ENCODE measurements around the gene UBXN4. TPM values are rescaled to one million over a fixed set of nuclear protein-coding genes. Genes with fewer than 3 reads are reported as not detected.

UBXN4 gene
- total and polyA plus RNA-seq, 2 of the 13 experiments (the other 11 are each of a cell fraction or from before 2014, with no cell fraction given) = 74.2 to 104 TPM

- H3K27ac ChIP-seq (ENCODE audit: extremely low read length, insufficient read depth, low read length) = no peak overlapping the region
- WGBS (ENCODE audit: low lambda C conversion rate) = 92% methylated on average over 3 of the region's 3 CpGs
- H3K9ac ChIP-seq (ENCODE audit: insufficient read depth, low read depth, low read length) = no peak overlapping the region
- BruUV-seq (replicated peaks) = no TSS peak
- H3K4me2 ChIP-seq (ENCODE audit: low read depth, low read length) = no peak overlapping the region
- H3K36me3 ChIP-seq (replicated peaks in 1 of 2; ENCODE audit: control insufficient read depth in 1 of 2, insufficient read depth in 2 of 2, low read length in 2 of 2) = peaks cover 23 to 63% of the 10 kb centered on the region in 2 experiments
- DNase-seq (ENCODE audit: low spot score) = no peak
- in situ Hi-C loops (cut with HindIII; ENCODE audit: extremely low pct_ligation_motif_present, low pct_unique_long_range_greater_than_20kb) = no loop called here
- no peaks in the 10 kb centered on the region for H3K27me3 ChIP-seq (ENCODE audit: control insufficient read depth in 1 of 2, insufficient read depth in 2 of 2, low read length in 2 of 2)
- no peak for FAIRE-seq
- no peaks in the 10 kb centered on the region for H3K4me1 ChIP-seq (ENCODE audit: insufficient read depth, low read length)
- ChIA-PET CTCF (ENCODE audit: low intra/inter-chr PET ratio, low total read pairs) (no interaction called here), POLR2A (no interaction called here)
- TF ChIP-seq ZNF83 (CRISPR knock-in tag; IDR thresholded peaks at IDR 0.05; ENCODE audit: borderline replicate concordance) (no peak), HNRNPK (IDR thresholded peaks at IDR 0.05; ENCODE audit: low read depth, low read length, poor library complexity, severe bottlenecking) (no peak), CREB3 (CRISPR knock-in tag; IDR thresholded peaks at IDR 0.05) (no peak), ZMYM3 (CRISPR knock-in tag; IDR thresholded peaks at IDR 0.05) (no peak), ZBTB7A (CRISPR knock-in tag; IDR thresholded peaks at IDR 0.05) (no peak), AGO1 (IDR thresholded peaks at IDR 0.05; ENCODE audit: low read depth, low read length, poor library complexity, severe bottlenecking) (no peak), ZNF800 (CRISPR knock-in tag; IDR thresholded peaks at IDR 0.05) (no peak), PCBP2 (optimal IDR thresholded peaks at IDR 0.05; ENCODE audit: low read depth, low read length, poor library complexity, severe bottlenecking) (no peak), ATF1 (CRISPR knock-in tag; IDR thresholded peaks at IDR 0.05) (no peak), TRAFD1 (CRISPR knock-in tag; IDR thresholded peaks at IDR 0.05; ENCODE audit: borderline replicate concordance) (no peak), ZNF263 (CRISPR knock-in tag; IDR thresholded peaks at IDR 0.05) (no peak), ZNF441 (CRISPR knock-in tag; IDR thresholded peaks at IDR 0.05; ENCODE audit: borderline replicate concordance) (no peak), ZNF354B (CRISPR knock-in tag; IDR thresholded peaks at IDR 0.05) (no peak)
- TF ChIP-seq, protein P1, sequence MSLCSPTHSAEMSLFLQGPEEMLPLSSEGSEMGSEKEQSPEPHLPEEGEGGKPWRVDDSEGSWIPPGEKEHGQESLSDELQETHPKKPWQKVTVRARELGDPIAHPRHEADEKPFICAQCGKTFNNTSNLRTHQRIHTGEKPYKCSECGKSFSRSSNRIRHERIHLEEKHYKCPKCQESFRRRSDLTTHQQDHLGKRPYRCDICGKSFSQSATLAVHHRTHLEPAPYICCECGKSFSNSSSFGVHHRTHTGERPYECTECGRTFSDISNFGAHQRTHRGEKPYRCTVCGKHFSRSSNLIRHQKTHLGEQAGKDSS (CRISPR knock-in tag; IDR thresholded peaks at IDR 0.05; ENCODE audit: borderline replicate concordance, low read depth) = no peak
- no peak overlapping the region for H2AFZ ChIP-seq (ENCODE audit: low read length)
- 0 out of 2 replicates have a peak, but pooled peaks cover 5% of the 10 kb centered on the region for H4K20me1 ChIP-seq (ENCODE audit: insufficient read depth, low read length)
- H3K79me2 ChIP-seq (ENCODE audit: insufficient read depth, low read length) = no peaks in the 10 kb centered on the region
- no peaks in the 10 kb centered on the region for H3K9me3 ChIP-seq (ENCODE audit: low read length)
- intact Hi-C loops (cut with micrococcal nuclease; ENCODE audit: unreplicated experiment) = no loop called here
- ATAC-seq = no peak
- no peak overlapping the region for H3K4me3 ChIP-seq (replicated peaks in 1 of 3; ENCODE audit: insufficient read depth in 1 of 3, low read depth in 2 of 3, low read length in 3 of 3)
Observed at GRCh38 chr2:135783439-135783838, 41.8 kb downstream of the UBXN4 start.

Measured in HepG2 (cell line).